ENCODE data around the gene AMACR. TPM values are rescaled to one million over a fixed set of nuclear protein-coding genes. Genes with fewer than 3 reads are reported as not detected.

AMACR gene
- total and polyA plus RNA-seq, 10 of the 15 experiments (the other 5 are each of a cell fraction or from before 2014, with no cell fraction given): 2.6 to 20.4 (median 10.4) TPM

- intact Hi-C loops (cut with micrococcal nuclease; ENCODE audit: unreplicated experiment): no loop called here
- Histone ChIP-seq H3K9ac (ENCODE audit: control insufficient read depth, insufficient read depth, low read length) (no peak overlapping the region), H4K20me1 (ENCODE audit: control insufficient read depth, insufficient read depth) (no peaks in the 10 kb centered on the region), H3K4me2 (ENCODE audit: control insufficient read depth, insufficient read depth) (no peak overlapping the region), H3K9me3 (replicated peaks; ENCODE audit: control insufficient read depth, insufficient read depth, low read length) (no peaks in the 10 kb centered on the region), H3K79me2 (ENCODE audit: control insufficient read depth, insufficient read depth, low read length) (no peaks in the 10 kb centered on the region), H3K4me3 (no peak overlapping the region), H3K4me1 (ENCODE audit: control insufficient read depth, insufficient read depth, low read length) (no peaks in the 10 kb centered on the region), H3K27me3 (replicated peaks in 1 of 2; ENCODE audit: control insufficient read depth in 2 of 2, insufficient read depth in 2 of 2, low read length in 1 of 2) (no peaks in the 10 kb centered on the region), H3K27ac (ENCODE audit: control insufficient read depth, insufficient read depth) (no peak overlapping the region), H3K36me3 (ENCODE audit: control insufficient read depth in 2 of 2, insufficient read depth in 2 of 2, low read length in 1 of 2) (no peaks in the 10 kb centered on the region), H2AFZ (ENCODE audit: control insufficient read depth, low read depth, low read length) (no peak overlapping the region)
- no peak for ATAC-seq
- ChIA-PET SMC1A (ENCODE audit: uncharacterized antibody, unreplicated experiment) (interaction anchor here (1.4 kb wide), 1 partner anchor 18 kb away, joined by 3 read pairs; no protein-coding TSS in a partner anchor), CTCF (interaction anchor here (0.8 to 3.1 kb wide), 2 partner anchors 10 to 17 kb away, joined by 3 to 12 read pairs; no protein-coding TSS in a partner anchor), RAD21 (ENCODE audit: unreplicated experiment) (no interaction called here), POLR2A (no interaction called here)
- no peak for TF ChIP-seq ZNF274 (IDR thresholded peaks at IDR 0.05; ENCODE audit: insufficient read depth, insufficient read length)
- no peak for TF ChIP-seq BHLHE40 (IDR thresholded peaks at IDR 0.05; ENCODE audit: borderline replicate concordance in 1 of 2, low read depth in 2 of 2, low read length in 1 of 2)
- TF ChIP-seq TAF1 (IDR thresholded peaks at IDR 0.05; ENCODE audit: borderline replicate concordance, low read depth, low read length): no peak
- TF ChIP-seq MEF2B (IDR thresholded peaks at IDR 0.05; ENCODE audit: partially characterized antibody, poor library complexity, severe bottlenecking): no peak
- TF ChIP-seq, protein P1, sequence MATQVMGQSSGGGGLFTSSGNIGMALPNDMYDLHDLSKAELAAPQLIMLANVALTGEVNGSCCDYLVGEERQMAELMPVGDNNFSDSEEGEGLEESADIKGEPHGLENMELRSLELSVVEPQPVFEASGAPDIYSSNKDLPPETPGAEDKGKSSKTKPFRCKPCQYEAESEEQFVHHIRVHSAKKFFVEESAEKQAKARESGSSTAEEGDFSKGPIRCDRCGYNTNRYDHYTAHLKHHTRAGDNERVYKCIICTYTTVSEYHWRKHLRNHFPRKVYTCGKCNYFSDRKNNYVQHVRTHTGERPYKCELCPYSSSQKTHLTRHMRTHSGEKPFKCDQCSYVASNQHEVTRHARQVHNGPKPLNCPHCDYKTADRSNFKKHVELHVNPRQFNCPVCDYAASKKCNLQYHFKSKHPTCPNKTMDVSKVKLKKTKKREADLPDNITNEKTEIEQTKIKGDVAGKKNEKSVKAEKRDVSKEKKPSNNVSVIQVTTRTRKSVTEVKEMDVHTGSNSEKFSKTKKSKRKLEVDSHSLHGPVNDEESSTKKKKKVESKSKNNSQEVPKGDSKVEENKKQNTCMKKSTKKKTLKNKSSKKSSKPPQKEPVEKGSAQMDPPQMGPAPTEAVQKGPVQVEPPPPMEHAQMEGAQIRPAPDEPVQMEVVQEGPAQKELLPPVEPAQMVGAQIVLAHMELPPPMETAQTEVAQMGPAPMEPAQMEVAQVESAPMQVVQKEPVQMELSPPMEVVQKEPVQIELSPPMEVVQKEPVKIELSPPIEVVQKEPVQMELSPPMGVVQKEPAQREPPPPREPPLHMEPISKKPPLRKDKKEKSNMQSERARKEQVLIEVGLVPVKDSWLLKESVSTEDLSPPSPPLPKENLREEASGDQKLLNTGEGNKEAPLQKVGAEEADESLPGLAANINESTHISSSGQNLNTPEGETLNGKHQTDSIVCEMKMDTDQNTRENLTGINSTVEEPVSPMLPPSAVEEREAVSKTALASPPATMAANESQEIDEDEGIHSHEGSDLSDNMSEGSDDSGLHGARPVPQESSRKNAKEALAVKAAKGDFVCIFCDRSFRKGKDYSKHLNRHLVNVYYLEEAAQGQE (IDR thresholded peaks at IDR 0.05; ENCODE audit: low read depth, low read length): no peak
- TF ChIP-seq TCF7 (IDR thresholded peaks at IDR 0.05; ENCODE audit: borderline replicate concordance): no peak
- in situ Hi-C loops (cut with MboI): no loop called here
- no peak for DNase-seq (ENCODE audit: low read depth, low spot score)
- 67% methylated on average over 3 of the region's 3 CpGs for WGBS (ENCODE audit: insufficient coverage, insufficient replicate concordance, low lambda C conversion rate, missing lambda C conversion rate)
- BruUV-seq (replicated peaks): no TSS peak
- FAIRE-seq: no peak
Measured at GRCh38 chr5:33980030-33980429, 27.8 kb downstream of the AMACR start.

All from GM12878 (cell line).